OCI-LY1 (cell line): ENCODE data around the gene ALDH1B1.

Experiments used
- H2AFZ ChIP-seq: fragments of 200-600 bp; sonication (generic), shearing (Covaris generic); 2 replicates; pipeline ENCODE4 v1.6.0; 2014; ENCODE audit warnings: antibody characterized with exemption, mild to moderate bottlenecking, low read length
- H3F3A ChIP-seq: fragments of 200-600 bp; sonication (generic), shearing (Covaris generic); 2 replicates; pipeline ENCODE4 v1.6.0; 2014; ENCODE audit warnings: mild to moderate bottlenecking, antibody characterized with exemption, low read length, moderate library complexity; ENCODE audit not compliant: insufficient read depth
- H3K27ac ChIP-seq: fragments of 200-600 bp; sonication (generic); 2 replicates; pipeline ENCODE4 v1.5.1; 2014; ENCODE audit warnings: low read length, mixed run types, mild to moderate bottlenecking, low read depth; ENCODE audit not compliant: poor library complexity, severe bottlenecking
- H3K27me3 ChIP-seq: fragments of 200-600 bp; sonication (generic); 2 replicates; pipeline ENCODE4 v1.6.0; 2014; ENCODE audit warnings: antibody characterized with exemption, mild to moderate bottlenecking, low read length, moderate library complexity; ENCODE audit not compliant: insufficient read depth
- H3K36me3 ChIP-seq: fragments of 200-600 bp; sonication (generic); 2 replicates; pipeline ENCODE4 v1.6.1; 2014; ENCODE audit warnings: mild to moderate bottlenecking, antibody characterized with exemption, low read length, moderate library complexity, mixed read lengths; ENCODE audit not compliant: insufficient read depth
- H3K4me1 ChIP-seq: fragments of 200-600 bp; sonication (generic); 2 replicates; pipeline ENCODE4 v1.5.1; 2014; ENCODE audit warnings: mild to moderate bottlenecking, low read length, moderate library complexity; ENCODE audit not compliant: insufficient read depth, severe bottlenecking
- H3K4me2 ChIP-seq: fragments of 200-600 bp; sonication (generic), shearing (Covaris generic); 2 replicates; pipeline ENCODE4 v1.6.1; 2014; ENCODE audit warnings: low read length
- H3K4me3 ChIP-seq: fragments of 200-600 bp; sonication (generic); 2 replicates; pipeline ENCODE4 v1.5.1; 2014; ENCODE audit warnings: low read length, low read depth, mild to moderate bottlenecking, mixed read lengths; ENCODE audit not compliant: poor library complexity, severe bottlenecking
- H3K79me2 ChIP-seq: fragments of 200-600 bp; shearing (Covaris generic); 2 replicates; pipeline ENCODE4 v1.6.1; 2016; ENCODE audit warnings: mixed run types, low read length, mixed read lengths; ENCODE audit not compliant: insufficient read depth
- H3K9ac ChIP-seq: fragments of 200-600 bp; sonication (generic), shearing (Covaris generic); 2 replicates; pipeline ENCODE4 v1.6.1; 2014; ENCODE audit warnings: mild to moderate bottlenecking, low read length, mixed read lengths
- H3K9me2 ChIP-seq: fragments of 200-600 bp; sonication (generic), shearing (Covaris generic); 2 replicates; pipeline ENCODE4 v1.6.1; 2014; ENCODE audit warnings: low read depth, mild to moderate bottlenecking, low read length, mixed read lengths
- H3K9me3 ChIP-seq: fragments of 200-600 bp; shearing (Covaris generic); 2 replicates; pipeline ENCODE4 v1.6.1; 2014; ENCODE audit warnings: low read length, mixed read lengths
- H4K20me1 ChIP-seq: fragments of 200-600 bp; sonication (generic), shearing (Covaris generic); 2 replicates; pipeline ENCODE4 v1.6.0; 2016; ENCODE audit warnings: mild to moderate bottlenecking, low read length; ENCODE audit not compliant: insufficient read depth
- EZH2 ChIP-seq: fragments of 200-600 bp; sonication (generic), shearing (Covaris generic); IDR thresholded peaks from 2 replicates; pipeline ENCODE4 v1.8.0; 2017; ENCODE audit warnings: borderline replicate concordance, mixed run types, mild to moderate bottlenecking, antibody characterized with exemption, low read length, moderate library complexity, mixed read lengths
- TF ChIP-seq, protein P1 (sequence below): fragments of 200-600 bp; sonication (generic), shearing (Covaris generic); IDR thresholded peaks from 2 replicates; pipeline ENCODE4 v1.5.1; 2017; ENCODE audit warnings: mild to moderate bottlenecking, antibody characterized with exemption, low read length, moderate library complexity, mixed read lengths

Gene ALDH1B1

DNA sequence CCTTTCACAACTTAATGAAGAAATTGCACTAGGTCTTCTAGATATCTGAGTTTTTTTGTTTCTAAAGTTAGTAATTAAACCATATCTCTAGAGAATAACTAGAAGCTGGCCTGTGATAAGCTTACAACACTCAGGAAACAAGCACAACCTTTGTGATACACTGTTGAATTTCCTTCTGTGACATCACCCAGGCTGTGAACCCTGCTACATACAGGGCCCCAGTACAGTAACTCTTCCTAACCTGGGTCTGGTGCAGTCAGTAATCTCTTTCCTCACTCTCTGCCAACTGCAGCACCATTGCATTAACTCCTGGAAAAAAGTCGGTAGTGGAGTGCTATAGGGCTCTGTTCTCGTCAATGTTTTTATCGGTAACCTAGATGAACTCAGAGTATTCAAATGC is 42.4 kb downstream of the ALDH1B1 start:
- peaks cover 2% of the 10 kb centered on the region; the same call in 1 of the 2 replicates for H3K27me3 ChIP-seq
- no peak overlapping the region for H3K4me3 ChIP-seq
- H2AFZ ChIP-seq, result no peak overlapping the region
- no peaks in the 10 kb centered on the region for H3K36me3 ChIP-seq
- no peaks in the 10 kb centered on the region for H3K79me2 ChIP-seq
- no peaks in the 10 kb centered on the region for H3K9me3 ChIP-seq
- no peak overlapping the region for H3K9ac ChIP-seq
- no peaks in the 10 kb centered on the region for H4K20me1 ChIP-seq
- H3K4me1 ChIP-seq, result no peaks in the 10 kb centered on the region
- TF ChIP-seq EZH2, result no peak
- TF ChIP-seq, protein P1, sequence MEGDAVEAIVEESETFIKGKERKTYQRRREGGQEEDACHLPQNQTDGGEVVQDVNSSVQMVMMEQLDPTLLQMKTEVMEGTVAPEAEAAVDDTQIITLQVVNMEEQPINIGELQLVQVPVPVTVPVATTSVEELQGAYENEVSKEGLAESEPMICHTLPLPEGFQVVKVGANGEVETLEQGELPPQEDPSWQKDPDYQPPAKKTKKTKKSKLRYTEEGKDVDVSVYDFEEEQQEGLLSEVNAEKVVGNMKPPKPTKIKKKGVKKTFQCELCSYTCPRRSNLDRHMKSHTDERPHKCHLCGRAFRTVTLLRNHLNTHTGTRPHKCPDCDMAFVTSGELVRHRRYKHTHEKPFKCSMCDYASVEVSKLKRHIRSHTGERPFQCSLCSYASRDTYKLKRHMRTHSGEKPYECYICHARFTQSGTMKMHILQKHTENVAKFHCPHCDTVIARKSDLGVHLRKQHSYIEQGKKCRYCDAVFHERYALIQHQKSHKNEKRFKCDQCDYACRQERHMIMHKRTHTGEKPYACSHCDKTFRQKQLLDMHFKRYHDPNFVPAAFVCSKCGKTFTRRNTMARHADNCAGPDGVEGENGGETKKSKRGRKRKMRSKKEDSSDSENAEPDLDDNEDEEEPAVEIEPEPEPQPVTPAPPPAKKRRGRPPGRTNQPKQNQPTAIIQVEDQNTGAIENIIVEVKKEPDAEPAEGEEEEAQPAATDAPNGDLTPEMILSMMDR, result no peak
- no peaks in the 10 kb centered on the region for H3K9me2 ChIP-seq
- no peak overlapping the region for H3K4me2 ChIP-seq
- no peak overlapping the region for H3K27ac ChIP-seq
- H3F3A ChIP-seq, result no peaks in the 10 kb centered on the region

DNA sequence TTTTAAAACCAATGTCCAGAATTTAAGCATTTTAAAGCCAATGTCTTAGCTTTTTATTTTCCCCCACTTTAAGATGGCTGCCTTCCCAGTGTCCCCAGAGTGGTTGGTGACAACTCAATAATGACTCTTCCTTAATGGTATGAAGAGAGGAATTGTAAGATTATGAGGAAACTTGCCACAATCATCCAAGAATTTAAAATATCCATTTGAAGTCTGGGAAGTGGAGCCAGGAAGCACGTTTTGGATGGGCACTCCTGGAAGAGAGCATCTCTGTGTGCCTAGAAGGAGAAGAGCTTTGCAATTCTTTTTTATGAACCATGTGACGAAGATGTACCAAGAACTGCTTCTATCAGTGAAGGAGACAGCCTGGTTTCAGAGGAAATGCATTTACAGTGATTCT is 43.0 kb downstream of the ALDH1B1 start:
- Histone ChIP-seq H4K20me1 (no peaks in the 10 kb centered on the region), H3K79me2 (no peaks in the 10 kb centered on the region), H3K4me2 (no peak overlapping the region), H3K4me3 (no peak overlapping the region), H3K36me3 (no peaks in the 10 kb centered on the region), H3K9ac (no peak overlapping the region), H3K4me1 (no peaks in the 10 kb centered on the region), H3K27ac (no peak overlapping the region), H3K9me3 (no peaks in the 10 kb centered on the region), H3F3A (no peaks in the 10 kb centered on the region), H3K9me2 (no peaks in the 10 kb centered on the region), H3K27me3 (peaks cover 2% of the 10 kb centered on the region; the same call in 1 of the 2 replicates), H2AFZ (no peak overlapping the region)
- no peak for TF ChIP-seq EZH2

DNA sequence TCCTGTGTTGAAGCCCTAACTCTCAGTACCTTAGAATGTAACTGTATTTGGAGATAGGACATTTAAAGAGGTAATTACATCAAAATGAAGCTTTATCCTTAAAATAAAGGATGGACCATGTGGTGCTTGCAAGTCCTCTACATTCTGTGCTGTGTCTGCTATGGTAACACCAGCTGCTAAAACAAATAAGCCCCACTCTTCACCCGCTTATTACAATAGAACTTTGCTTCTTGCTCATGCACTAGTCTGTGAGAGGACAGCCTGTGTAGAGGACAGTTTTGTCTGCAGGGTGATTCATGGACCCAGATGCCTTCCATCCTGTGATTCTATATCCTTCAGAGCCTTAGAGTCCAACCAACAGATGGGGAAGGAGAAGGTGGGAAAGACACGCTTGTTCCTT is 44.2 kb downstream of the ALDH1B1 start:
- no peaks in the 10 kb centered on the region for H3K9me3 ChIP-seq
- no peaks in the 10 kb centered on the region for H3F3A ChIP-seq
- H3K79me2 ChIP-seq, result no peaks in the 10 kb centered on the region
- peaks cover 2% of the 10 kb centered on the region; the same call in 1 of the 2 replicates for H3K27me3 ChIP-seq
- no peaks in the 10 kb centered on the region for H3K4me1 ChIP-seq
- no peaks in the 10 kb centered on the region for H4K20me1 ChIP-seq
- no peak overlapping the region for H3K4me3 ChIP-seq
- no peak for TF ChIP-seq EZH2
- TF ChIP-seq, protein P1, result no peak
- H3K27ac ChIP-seq, result no peak overlapping the region
- no peak overlapping the region for H2AFZ ChIP-seq
- no peaks in the 10 kb centered on the region for H3K36me3 ChIP-seq
- H3K9ac ChIP-seq, result no peak overlapping the region
- H3K4me2 ChIP-seq, result no peak overlapping the region
- no peaks in the 10 kb centered on the region for H3K9me2 ChIP-seq

DNA sequence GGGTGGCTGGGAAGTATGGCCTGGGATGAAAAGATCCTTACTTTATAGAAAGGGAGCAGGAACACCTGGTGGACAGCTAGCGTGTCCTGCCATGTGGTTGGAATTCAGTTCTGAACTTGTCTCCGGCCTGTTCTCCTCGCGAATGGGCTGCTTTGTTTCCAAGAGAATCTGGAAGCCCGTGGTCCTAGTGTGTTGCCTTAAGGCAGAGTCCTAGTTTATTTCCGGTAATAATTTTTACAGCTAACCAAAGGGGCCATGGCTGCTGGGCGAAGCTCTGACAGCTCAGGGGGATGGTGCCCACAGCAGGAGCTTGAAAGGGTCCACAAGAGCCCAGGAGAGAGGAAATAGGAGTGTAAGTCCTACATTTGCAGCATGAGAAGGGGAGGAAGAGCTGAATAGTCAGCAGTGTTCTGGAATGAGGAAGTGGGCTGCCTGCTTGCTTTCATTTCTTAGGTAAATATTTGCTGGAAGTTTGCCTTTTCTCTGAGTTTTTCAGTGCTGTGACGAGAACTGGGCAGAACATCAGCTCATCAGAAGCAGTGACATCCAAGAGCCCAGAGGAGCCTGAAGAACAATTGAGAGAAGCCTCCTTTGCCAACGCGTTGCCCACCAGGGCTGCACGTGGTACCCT is 44.8 kb downstream of the ALDH1B1 start:
- H4K20me1 ChIP-seq, result no peaks in the 10 kb centered on the region
- H3K4me1 ChIP-seq, result no peaks in the 10 kb centered on the region
- H3F3A ChIP-seq, result no peaks in the 10 kb centered on the region
- H3K9ac ChIP-seq, result no peak overlapping the region
- no peaks in the 10 kb centered on the region for H3K79me2 ChIP-seq
- H3K9me3 ChIP-seq, result no peaks in the 10 kb centered on the region
- TF ChIP-seq, protein P1, result no peak
- TF ChIP-seq EZH2, result no peak
- no peaks in the 10 kb centered on the region for H3K36me3 ChIP-seq
- no peak overlapping the region for H3K27ac ChIP-seq
- no peak overlapping the region for H3K4me2 ChIP-seq
- no peak overlapping the region for H3K4me3 ChIP-seq
- 0 out of 2 replicates have a peak, but pooled peaks cover 2% of the 10 kb centered on the region for H3K27me3 ChIP-seq
- no peaks in the 10 kb centered on the region for H3K9me2 ChIP-seq
- no peak overlapping the region for H2AFZ ChIP-seq
